ENCODE measurements around the gene COMTD1.

- no peak for TF ChIP-seq TAF1 (IDR thresholded peaks at IDR 0.05; ENCODE audit: borderline replicate concordance, low read depth, low read length)
- no peak for TF ChIP-seq CTCF (IDR thresholded peaks at IDR 0.05 in 2 of 3, conservative IDR thresholded peaks at IDR 0.05 in 1 of 3; ENCODE audit: control insufficient read depth in 2 of 3, extremely low read depth in 1 of 3, insufficient read depth in 1 of 3, low read depth in 3 of 3, low read length in 3 of 3)
- no peak for TF ChIP-seq CBX3 (IDR thresholded peaks at IDR 0.05; ENCODE audit: borderline replicate concordance, low read depth)
- no peak for TF ChIP-seq EZH2 (IDR thresholded peaks at IDR 0.05; ENCODE audit: borderline replicate concordance, control insufficient read depth, low read depth, low read length)
- no peak for TF ChIP-seq CHD1 (IDR thresholded peaks at IDR 0.05; ENCODE audit: low read depth, low read length)
- no peak for TF ChIP-seq BACH1 (IDR thresholded peaks at IDR 0.05; ENCODE audit: borderline replicate concordance)
- no peak for TF ChIP-seq MAX (IDR thresholded peaks at IDR 0.05; ENCODE audit: low read depth, low read length)
- no peak for TF ChIP-seq CREB1 (IDR thresholded peaks at IDR 0.05; ENCODE audit: low read depth)
- TF ChIP-seq POLR2A (IDR thresholded peaks at IDR 0.05; ENCODE audit: low read depth, low read length) = no peak
- no peak for TF ChIP-seq RFX5 (IDR thresholded peaks at IDR 0.05; ENCODE audit: low read depth, low read length)
- TF ChIP-seq PKNOX1 (IDR thresholded peaks at IDR 0.05) = no peak
- TF ChIP-seq MYB (IDR thresholded peaks at IDR 0.05; ENCODE audit: borderline replicate concordance, low read depth, low read length) = no peak
- TF ChIP-seq TCF7 (IDR thresholded peaks at IDR 0.05; ENCODE audit: borderline replicate concordance) = no peak
These were observed 15.5 kb downstream of the COMTD1 start for GRCh38 chr10:75220274-75220673.

Measured in GM12878 (cell line).